H1 (cell line): ENCODE measurements around the gene GALC. TPM values are rescaled to one million over a fixed set of nuclear protein-coding genes. Genes with fewer than 3 reads are reported as not detected.

Experiments
- CTCF ChIA-PET: fragments of 300-600 bp; sonication (Branson Sonifier 250); formaldehyde crosslinking; loops from one replicate; lab custom pipeline; 2021; ENCODE audit not compliant: partially characterized antibody; lab: Charles Lee
- POLR2A ChIA-PET: fragments of 300-600 bp; sonication (Branson Sonifier 250); formaldehyde crosslinking; loops from one replicate; lab custom pipeline; 2021; ENCODE audit warnings: inconsistent platforms; ENCODE audit not compliant: partially characterized antibody; lab: Charles Lee
- DNase-seq, 2 experiments: peaks; one replicate each; pipeline versions ENCODE4 v3.0.0 to v3.0.0-alpha.2; 2010 to 2022; ENCODE audit warnings: low spot score in 2 of 2, low read depth in 1 of 2, mixed read lengths in 1 of 2
- FAIRE-seq: peaks from 2 replicates; lab custom pipeline; 2011; peaks lifted over from hg19 to GRCh38; lab: Jason Lieb, UNC
- H2AFZ ChIP-seq: 2 replicates; pipeline ENCODE4 v1.8.1; 2012; ENCODE audit warnings: low read length, inconsistent platforms
- H2AK5ac ChIP-seq: 2 replicates; pipeline ENCODE4 v1.6.1; 2013; ENCODE audit warnings: low read depth, low read length
- H2BK120ac ChIP-seq: replicated peaks from 2 replicates; pipeline ENCODE3; 2013; ENCODE audit warnings: low read depth, low read length, inconsistent platforms
- H2BK12ac ChIP-seq: 2 replicates; pipeline ENCODE4 v1.6.1; 2013; ENCODE audit warnings: low read depth, low read length
- H2BK15ac ChIP-seq: 2 replicates; pipeline ENCODE4 v1.6.1; 2013; ENCODE audit warnings: low read length
- H2BK20ac ChIP-seq: 2 replicates; pipeline ENCODE4 v1.6.1; 2013; ENCODE audit warnings: low read length
- H2BK5ac ChIP-seq: 2 replicates; pipeline ENCODE4 v1.6.1; 2013; ENCODE audit warnings: low read depth, low read length
- H3K14ac ChIP-seq: 2 replicates; pipeline ENCODE4 v1.6.1; 2013; ENCODE audit warnings: inconsistent platforms; ENCODE audit not compliant: insufficient read length
- H3K18ac ChIP-seq: 2 replicates; pipeline ENCODE4 v1.6.1; 2013; ENCODE audit warnings: low read length; ENCODE audit errors: extremely low read depth
- H3K23ac ChIP-seq: 2 replicates; pipeline ENCODE4 v1.6.1; 2013; ENCODE audit warnings: inconsistent platforms; ENCODE audit not compliant: insufficient read length
- H3K23me2 ChIP-seq: 2 replicates; pipeline ENCODE4 v1.6.1; 2013; ENCODE audit warnings: low read depth, low read length
- H3K27ac ChIP-seq: 2 replicates; pipeline ENCODE4 v1.6.1; 2011; ENCODE audit warnings: low read depth, low read length, inconsistent platforms
- H3K27me3 ChIP-seq, 4 experiments: replicated peaks in 1 of 4; 1 replicate in 1 of 4; 2 replicates in 3 of 4; pipeline versions ENCODE4 v1.6.1 to v1.8.1; 2011 to 2013; ENCODE audit warnings: low read length in 3 of 4, mild to moderate bottlenecking in 3 of 4, inconsistent platforms in 2 of 4, mixed read lengths in 2 of 4, moderate library complexity in 1 of 4; ENCODE audit not compliant: control insufficient read depth in 3 of 4, insufficient read depth in 3 of 4; ENCODE audit errors: extremely low read depth in 1 of 4
- H3K36me3 ChIP-seq, 4 experiments: 2 replicates each; pipeline versions ENCODE4 v1.6.1 to v1.8.1; 2011 to 2013; ENCODE audit warnings: mild to moderate bottlenecking in 4 of 4, low read length in 3 of 4, moderate library complexity in 2 of 4, control low read depth in 1 of 4, inconsistent platforms in 1 of 4; ENCODE audit not compliant: insufficient read depth in 4 of 4, control insufficient read depth in 2 of 4
- H3K4ac ChIP-seq: replicated peaks from 2 replicates; pipeline ENCODE3; 2013; ENCODE audit warnings: low read length, low read depth, mixed read lengths, inconsistent platforms; ENCODE audit not compliant: insufficient read length
- H3K4me1 ChIP-seq, 4 experiments: replicated peaks in 1 of 4; 1 replicate in 1 of 4; 2 replicates in 3 of 4; pipeline versions ENCODE4 v1.6.1 to v1.8.1; 2011 to 2013; ENCODE audit warnings: low read length in 3 of 4, inconsistent platforms in 2 of 4, mixed read lengths in 1 of 4; ENCODE audit not compliant: insufficient read depth in 4 of 4, control insufficient read depth in 3 of 4
- H3K4me2 ChIP-seq, 2 experiments: 2 replicates each; pipeline versions ENCODE4 v1.6.1 to v1.8.1; 2011 to 2013; ENCODE audit warnings: low read depth in 2 of 2, low read length in 2 of 2, control low read depth in 1 of 2, inconsistent platforms in 1 of 2, mild to moderate bottlenecking in 1 of 2; ENCODE audit not compliant: insufficient read depth in 1 of 2
- H3K4me3 ChIP-seq, 4 experiments: fragments of 200-600, 300-600 bp in 1 of 4; sonication (generic), shearing (Covaris generic), sonication (Bioruptor Twin) in 1 of 4; 2 replicates each; pipeline versions ENCODE4 v1.5.1 to v1.8.1; 2011 to 2016; ENCODE audit warnings: low read length in 4 of 4, low read depth in 3 of 4, control low read depth in 2 of 4, inconsistent platforms in 2 of 4, mild to moderate bottlenecking in 2 of 4, mixed read lengths in 1 of 4, moderate library complexity in 1 of 4; ENCODE audit not compliant: insufficient read depth in 2 of 4; ENCODE audit errors: extremely low read depth in 1 of 4
- H3K56ac ChIP-seq: replicated peaks from 2 replicates; pipeline ENCODE3; 2013; ENCODE audit warnings: low read depth, mild to moderate bottlenecking, mixed read lengths, low read length, inconsistent platforms; ENCODE audit not compliant: insufficient read length
- H3K79me1 ChIP-seq: 2 replicates; pipeline ENCODE4 v1.6.1; 2013; ENCODE audit warnings: low read depth, low read length, control low read depth
- H3K79me2 ChIP-seq, 2 experiments: 2 replicates each; pipeline versions ENCODE4 v1.6.1 to v1.8.1; 2012 to 2013; ENCODE audit warnings: low read length in 2 of 2, mild to moderate bottlenecking in 2 of 2, inconsistent platforms in 1 of 2; ENCODE audit not compliant: insufficient read depth in 2 of 2, control insufficient read depth in 1 of 2
- H3K9ac ChIP-seq, 4 experiments: replicated peaks in 1 of 4; 1 replicate in 1 of 4; 2 replicates in 3 of 4; pipeline versions ENCODE4 v1.6.1 to v1.8.1; 2011 to 2013; ENCODE audit warnings: low read depth in 3 of 4, low read length in 3 of 4, control low read depth in 2 of 4, mild to moderate bottlenecking in 2 of 4, moderate library complexity in 2 of 4, inconsistent platforms in 1 of 4; ENCODE audit errors: extremely low read depth in 1 of 4
- H3K9me3 ChIP-seq, 2 experiments: 2 replicates each; pipeline versions ENCODE4 v1.6.1 to v1.8.1; 2012 to 2013; ENCODE audit warnings: mild to moderate bottlenecking in 2 of 2, moderate library complexity in 2 of 2, control low read depth in 1 of 2, inconsistent platforms in 1 of 2, low read depth in 1 of 2, low read length in 1 of 2, mixed read lengths in 1 of 2; ENCODE audit not compliant: insufficient read depth in 2 of 2
- H4K20me1 ChIP-seq, 2 experiments: replicated peaks in 1 of 2; 2 replicates each; pipeline versions ENCODE3 to v1.8.1; 2011 to 2013; ENCODE audit warnings: inconsistent platforms in 2 of 2, low read length in 2 of 2, mild to moderate bottlenecking in 1 of 2; ENCODE audit not compliant: insufficient read depth in 2 of 2, control insufficient read depth in 1 of 2
- H4K5ac ChIP-seq: 2 replicates; pipeline ENCODE4 v1.6.1; 2013; ENCODE audit warnings: low read length, low read depth, mixed read lengths, inconsistent platforms; ENCODE audit not compliant: insufficient read length
- H4K8ac ChIP-seq: 2 replicates; pipeline ENCODE4 v1.8.0; 2013; ENCODE audit warnings: mild to moderate bottlenecking, moderate library complexity, low read length, inconsistent platforms; ENCODE audit not compliant: insufficient read depth; ENCODE audit errors: extremely low read depth
- H4K91ac ChIP-seq: replicated peaks from 2 replicates; pipeline ENCODE3; 2013; ENCODE audit warnings: low read length, mixed read lengths, inconsistent platforms; ENCODE audit not compliant: insufficient read length
- ATF3 ChIP-seq: IDR thresholded peaks from 2 replicates; pipeline ENCODE4 v1.6.1; 2011; ENCODE audit warnings: low read depth, mild to moderate bottlenecking, low read length; ENCODE audit not compliant: insufficient read depth
- BACH1 ChIP-seq: IDR thresholded peaks from 2 replicates; pipeline ENCODE4 v1.6.1; 2012; ENCODE audit warnings: low read length, improper control_type of control experiment
- EGR1 ChIP-seq: IDR thresholded peaks from 2 replicates; pipeline ENCODE4 v1.6.1; 2011; ENCODE audit warnings: low read depth, low read length, borderline replicate concordance
- EZH2 ChIP-seq: fragments of 200-600 bp; sonication (generic); IDR thresholded peaks from 2 replicates; pipeline ENCODE4 v1.7.1; 2012; ENCODE audit warnings: low read depth, mild to moderate bottlenecking, moderate library complexity, low read length, inconsistent platforms; ENCODE audit not compliant: severe bottlenecking
- JUN ChIP-seq: IDR thresholded peaks from 2 replicates; pipeline ENCODE4 v1.6.1; 2011; ENCODE audit warnings: low read depth, mild to moderate bottlenecking, improper control_type of control experiment, low read length
- JUND ChIP-seq: IDR thresholded peaks from 2 replicates; pipeline ENCODE4 v1.6.1; 2011; ENCODE audit warnings: mild to moderate bottlenecking, improper control_type of control experiment, low read length
- KDM5A ChIP-seq: fragments of 200-600 bp; IDR thresholded peaks from 2 replicates; pipeline ENCODE4 v1.7.1; 2012; ENCODE audit warnings: mild to moderate bottlenecking, low read length, inconsistent platforms, mixed read lengths
- POLR2AphosphoS5 ChIP-seq: IDR thresholded peaks from 2 replicates; pipeline ENCODE4 v1.6.1; 2011; ENCODE audit warnings: low read depth, low read length
- POU5F1 ChIP-seq: IDR thresholded peaks from 2 replicates; pipeline ENCODE4 v1.6.1; 2011; ENCODE audit warnings: low read depth, mild to moderate bottlenecking, low read length, moderate library complexity
- RFX5 ChIP-seq: IDR thresholded peaks from 2 replicates; pipeline ENCODE4 v1.6.1; 2011; ENCODE audit warnings: low read depth, low read length, improper control_type of control experiment, borderline replicate concordance
- RXRA ChIP-seq: IDR thresholded peaks from 2 replicates; pipeline ENCODE4 v1.6.1; 2011; ENCODE audit warnings: low read depth, mild to moderate bottlenecking, low read length, moderate library complexity; ENCODE audit not compliant: insufficient read depth
- SAP30 ChIP-seq: fragments of 300-600 bp; sonication (generic); IDR thresholded peaks from 2 replicates; pipeline ENCODE4 v1.7.1; 2012; ENCODE audit warnings: low read length, moderate library complexity, mild to moderate bottlenecking, inconsistent platforms; ENCODE audit not compliant: insufficient read depth, insufficient replicate concordance
- SP2 ChIP-seq: IDR thresholded peaks from 2 replicates; pipeline ENCODE4 v1.6.1; 2012; ENCODE audit warnings: mild to moderate bottlenecking, low read length, inconsistent platforms
- WGBS, 2 experiments: shearing (Covaris generic) in 1 of 2; methylation state at CpG; one replicate each; pipeline versions ENCODE4 v1.1.6 to v1.1.7; 2013 to 2015; ENCODE audit warnings: low lambda C conversion rate in 2 of 2, mixed read lengths in 2 of 2, inconsistent platforms in 1 of 2, low coverage in 1 of 2, missing lambda C conversion rate in 1 of 2; ENCODE audit not compliant: insufficient replicate concordance in 2 of 2, insufficient coverage in 1 of 2, insufficient read length in 1 of 2; ENCODE audit errors: extremely low coverage in 1 of 2, missing lambda C conversion rate in 1 of 2; 5-methylcytosine and 5-hydroxymethylcytosine counted together
- polyA plus RNA-seq, 7 experiments: library from polyadenylated mRNA; depleted of rRNA in 3 of 7; stranded (reverse) in 5 of 7; unstranded in 2 of 7; fragments of >200 nt in 5 of 7; fragments of 200-250 nt in 2 of 7; gene quantifications; 1 replicate in 5 of 7; 2 replicates in 1 of 7; 4 replicates in 1 of 7; pipeline versions ENCODE4 v1.2.1 to v1.2.3, GENCODE V29; 2011 to 2013; ENCODE audit warnings: missing spikeins in 2 of 7, mixed read lengths in 2 of 7
- total RNA-seq: library from RNA; stranded (reverse); fragmentation: NEBNext Ultra II Directional; extraction: Animal tissue kit (Norgen Biotek cat#: 25700); gene quantifications from 2 replicates; pipeline ENCODE4 v1.2.1, GENCODE V29; 2021
- TF ChIP-seq, protein P1 (sequence below): IDR thresholded peaks from 2 replicates; pipeline ENCODE4 v1.6.1; 2012; ENCODE audit warnings: inconsistent platforms

Gene GALC
- total and polyA plus RNA-seq, 2 of the 8 experiments (the other 6 are each of a cell fraction or from before 2014, with no cell fraction given): 6.1 to 12.3 TPM

GRCh38 chr14:87999277-87999676 is 6.3 kb upstream of the GALC start:
- CTCF ChIA-PET: no interaction called here
- FAIRE-seq: no peak
- no peak for TF ChIP-seq POU5F1
- TF ChIP-seq KDM5A: no peak
- no peak for TF ChIP-seq JUND
- TF ChIP-seq, protein P1, sequence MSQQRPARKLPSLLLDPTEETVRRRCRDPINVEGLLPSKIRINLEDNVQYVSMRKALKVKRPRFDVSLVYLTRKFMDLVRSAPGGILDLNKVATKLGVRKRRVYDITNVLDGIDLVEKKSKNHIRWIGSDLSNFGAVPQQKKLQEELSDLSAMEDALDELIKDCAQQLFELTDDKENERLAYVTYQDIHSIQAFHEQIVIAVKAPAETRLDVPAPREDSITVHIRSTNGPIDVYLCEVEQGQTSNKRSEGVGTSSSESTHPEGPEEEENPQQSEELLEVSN: no peak
- TF ChIP-seq EZH2: no peak
- no peak for TF ChIP-seq JUN
- no peak for TF ChIP-seq RXRA
- TF ChIP-seq SAP30: no peak
- TF ChIP-seq EGR1: no peak
- no peak for TF ChIP-seq ATF3
- TF ChIP-seq POLR2AphosphoS5: no peak
- no peak for TF ChIP-seq BACH1
- no peak for TF ChIP-seq SP2
- TF ChIP-seq RFX5: no peak

More at GRCh38 chr14:87999277-87999676, 6.3 kb upstream of the GALC start:
- H3K23me2 ChIP-seq: no peaks in the 10 kb centered on the region
- no peak for DNase-seq
- H3K9me3 ChIP-seq: no peaks in the 10 kb centered on the region
- no peak overlapping the region for H3K4me3 ChIP-seq
- H3K4me2 ChIP-seq: no peak overlapping the region
- POLR2A ChIA-PET: no interaction called here
- H4K5ac ChIP-seq: no peak overlapping the region
- H3K27me3 ChIP-seq: no peaks in the 10 kb centered on the region
- H4K91ac ChIP-seq: no peak overlapping the region
- no peaks in the 10 kb centered on the region for H3K79me1 ChIP-seq
- H3K36me3 ChIP-seq: no peaks in the 10 kb centered on the region
- H3K23ac ChIP-seq: no peak overlapping the region
- H3K14ac ChIP-seq: no peak overlapping the region
- H4K20me1 ChIP-seq: no peaks in the 10 kb centered on the region
- H3K27ac ChIP-seq: no peak overlapping the region
- no peak overlapping the region for H2BK5ac ChIP-seq
- no peak overlapping the region for H3K18ac ChIP-seq
- no peak overlapping the region for H2AFZ ChIP-seq
- no peak overlapping the region for H3K4ac ChIP-seq
- no peaks in the 10 kb centered on the region for H3K4me1 ChIP-seq
- H3K56ac ChIP-seq: no peak overlapping the region
- H3K79me2 ChIP-seq: no peaks in the 10 kb centered on the region
- H2BK20ac ChIP-seq: no peak overlapping the region
- no peak overlapping the region for H2BK120ac ChIP-seq
- H4K8ac ChIP-seq: no peak overlapping the region
- H2AK5ac ChIP-seq: no peak overlapping the region
- no peak overlapping the region for H3K9ac ChIP-seq
- no peak overlapping the region for H2BK12ac ChIP-seq
- no peak overlapping the region for H2BK15ac ChIP-seq
- WGBS, 2 experiments: 100% methylated on average over 2 of the region's 2 CpGs; no CpG with 5 or more reads in 1 of the 2 experiments
